Measurements from ENCODE around the gene FBXO38. TPM values are rescaled to one million over a fixed set of nuclear protein-coding genes. Genes with fewer than 3 reads are reported as not detected.

FBXO38 gene
- total RNA-seq, 1 experiment from 2014 or later = 36.3 TPM

DNA sequence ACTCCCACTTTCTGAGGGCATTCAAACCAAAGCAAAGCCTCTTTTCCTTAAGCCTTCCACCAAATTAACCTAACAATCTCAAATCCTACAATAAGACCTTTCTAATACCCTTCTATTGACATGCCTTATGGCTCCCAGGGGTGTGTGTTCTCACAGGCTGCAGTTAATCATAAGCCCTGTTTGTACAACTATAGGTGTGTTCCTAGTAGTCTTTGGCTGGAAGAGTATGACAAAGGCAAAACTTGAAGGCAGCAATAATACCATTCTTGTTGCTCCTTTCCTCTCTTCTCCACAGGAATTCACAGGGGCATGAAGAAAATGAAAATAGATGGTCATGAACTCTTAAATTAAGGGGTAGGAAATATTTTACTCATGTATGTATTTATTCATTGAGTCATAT is 10.9 kb upstream of the FBXO38 start:
- TF ChIP-seq ZNF274 (IDR thresholded peaks at IDR 0.05; ENCODE audit: low read depth, low read length) (no peak), POLR2A (IDR thresholded peaks at IDR 0.05; ENCODE audit: borderline replicate concordance, extremely low read depth, insufficient read depth, insufficient read length) (no peak), JUND (IDR thresholded peaks at IDR 0.05) (no peak), SP1 (IDR thresholded peaks at IDR 0.05; ENCODE audit: low read depth) (no peak), RAD21 (IDR thresholded peaks at IDR 0.05; ENCODE audit: low read depth) (no peak), CBX3 (IDR thresholded peaks at IDR 0.05; ENCODE audit: low read depth) (no peak), ZFX (IDR thresholded peaks at IDR 0.05) (no peak), ELF1 (IDR thresholded peaks at IDR 0.05; ENCODE audit: borderline replicate concordance, low read depth) (no peak), ZBTB33 (IDR thresholded peaks at IDR 0.05; ENCODE audit: extremely low read depth, insufficient replicate concordance, low read length) (no peak), FOSL1 (IDR thresholded peaks at IDR 0.05; ENCODE audit: low read depth) (no peak), SRF (IDR thresholded peaks at IDR 0.05; ENCODE audit: low read depth) (no peak), POLR2AphosphoS5 (IDR thresholded peaks at IDR 0.05; ENCODE audit: low read depth, low read length) (no peak), EZH2phosphoT487 (IDR thresholded peaks at IDR 0.05; ENCODE audit: borderline replicate concordance) (no peak), SIN3A (IDR thresholded peaks at IDR 0.05; ENCODE audit: low read depth) (no peak), YY1 (IDR thresholded peaks at IDR 0.05; ENCODE audit: extremely low read depth, insufficient replicate concordance, low read depth, low read length) (no peak), EZH2 (IDR thresholded peaks at IDR 0.05) (no peak)
- TF ChIP-seq, protein P1, sequence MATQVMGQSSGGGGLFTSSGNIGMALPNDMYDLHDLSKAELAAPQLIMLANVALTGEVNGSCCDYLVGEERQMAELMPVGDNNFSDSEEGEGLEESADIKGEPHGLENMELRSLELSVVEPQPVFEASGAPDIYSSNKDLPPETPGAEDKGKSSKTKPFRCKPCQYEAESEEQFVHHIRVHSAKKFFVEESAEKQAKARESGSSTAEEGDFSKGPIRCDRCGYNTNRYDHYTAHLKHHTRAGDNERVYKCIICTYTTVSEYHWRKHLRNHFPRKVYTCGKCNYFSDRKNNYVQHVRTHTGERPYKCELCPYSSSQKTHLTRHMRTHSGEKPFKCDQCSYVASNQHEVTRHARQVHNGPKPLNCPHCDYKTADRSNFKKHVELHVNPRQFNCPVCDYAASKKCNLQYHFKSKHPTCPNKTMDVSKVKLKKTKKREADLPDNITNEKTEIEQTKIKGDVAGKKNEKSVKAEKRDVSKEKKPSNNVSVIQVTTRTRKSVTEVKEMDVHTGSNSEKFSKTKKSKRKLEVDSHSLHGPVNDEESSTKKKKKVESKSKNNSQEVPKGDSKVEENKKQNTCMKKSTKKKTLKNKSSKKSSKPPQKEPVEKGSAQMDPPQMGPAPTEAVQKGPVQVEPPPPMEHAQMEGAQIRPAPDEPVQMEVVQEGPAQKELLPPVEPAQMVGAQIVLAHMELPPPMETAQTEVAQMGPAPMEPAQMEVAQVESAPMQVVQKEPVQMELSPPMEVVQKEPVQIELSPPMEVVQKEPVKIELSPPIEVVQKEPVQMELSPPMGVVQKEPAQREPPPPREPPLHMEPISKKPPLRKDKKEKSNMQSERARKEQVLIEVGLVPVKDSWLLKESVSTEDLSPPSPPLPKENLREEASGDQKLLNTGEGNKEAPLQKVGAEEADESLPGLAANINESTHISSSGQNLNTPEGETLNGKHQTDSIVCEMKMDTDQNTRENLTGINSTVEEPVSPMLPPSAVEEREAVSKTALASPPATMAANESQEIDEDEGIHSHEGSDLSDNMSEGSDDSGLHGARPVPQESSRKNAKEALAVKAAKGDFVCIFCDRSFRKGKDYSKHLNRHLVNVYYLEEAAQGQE (IDR thresholded peaks at IDR 0.05; ENCODE audit: low read depth) = no peak
- TF ChIP-seq, protein P2, sequence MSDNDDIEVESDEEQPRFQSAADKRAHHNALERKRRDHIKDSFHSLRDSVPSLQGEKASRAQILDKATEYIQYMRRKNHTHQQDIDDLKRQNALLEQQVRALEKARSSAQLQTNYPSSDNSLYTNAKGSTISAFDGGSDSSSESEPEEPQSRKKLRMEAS (IDR thresholded peaks at IDR 0.05) = no peak

More for the DNA sequence above, 10.9 kb upstream of the FBXO38 start:
- CTCF ChIA-PET = no interaction called here
- no TSS peak for BruUV-seq (replicated peaks)
- no peaks in the 10 kb centered on the region for H3K36me3 ChIP-seq (ENCODE audit: control insufficient read depth in 1 of 2, insufficient read depth in 2 of 2, low read length in 2 of 2)
- intact Hi-C loops (cut with micrococcal nuclease) = no loop called here
- no peak overlapping the region for H2AFZ ChIP-seq (ENCODE audit: low read depth, low read length, poor library complexity, severe bottlenecking)
- no peaks in the 10 kb centered on the region for H4K20me1 ChIP-seq (ENCODE audit: insufficient read depth)
- H3K4me3 ChIP-seq (replicated peaks in 1 of 2; ENCODE audit: low read depth in 1 of 2, low read length in 2 of 2) = no peak overlapping the region
- no peak for DNase-seq (ENCODE audit: low read depth, low spot score)
- H3K9me2 ChIP-seq (ENCODE audit: insufficient read depth) = no peaks in the 10 kb centered on the region
- no peaks in the 10 kb centered on the region for H3K4me1 ChIP-seq (ENCODE audit: control insufficient read depth in 1 of 2, insufficient read depth in 2 of 2, low read length in 2 of 2)
- ATAC-seq = no peak
- no peaks in the 10 kb centered on the region for H3K27me3 ChIP-seq (ENCODE audit: insufficient read depth, low read length)
- H3K4me2 ChIP-seq (ENCODE audit: low read length) = no peak overlapping the region
- POLR2A ChIA-PET = no interaction called here
- no peaks in the 10 kb centered on the region; a peak in 1 of 4 replicates for H3K9me3 ChIP-seq (ENCODE audit: control insufficient read depth in 1 of 2, insufficient read depth in 1 of 2, low read depth in 1 of 2, low read length in 2 of 2)
- no peak overlapping the region for H3K27ac ChIP-seq (ENCODE audit: low read depth, low read length)
- H3K79me2 ChIP-seq (ENCODE audit: insufficient read depth, low read length) = no peaks in the 10 kb centered on the region
- no peak overlapping the region for H3K9ac ChIP-seq (ENCODE audit: low read length)
- RAD21 ChIA-PET (ENCODE audit: low non-redundant PET in 1 of 2, low total read pairs in 2 of 2, uncharacterized antibody in 2 of 2, unreplicated experiment in 2 of 2) = no interaction called here

All from HCT116 (cell line).